H1 (cell line): ENCODE measurements around the gene CCL5. TPM values are rescaled to one million over a fixed set of nuclear protein-coding genes. Genes with fewer than 3 reads are reported as not detected.

ENCODE experiments used
- ATF3 ChIP-seq: IDR thresholded peaks from 2 replicates; pipeline ENCODE4 v1.6.1; 2011; ENCODE audit warnings: low read depth, mild to moderate bottlenecking, low read length; ENCODE audit not compliant: insufficient read depth
- BACH1 ChIP-seq: IDR thresholded peaks from 2 replicates; pipeline ENCODE4 v1.6.1; 2012; ENCODE audit warnings: low read length, improper control_type of control experiment
- HDAC2 ChIP-seq, 2 experiments: fragments of 300-600 bp in 1 of 2; sonication (generic) in 1 of 2; IDR thresholded peaks; 2 replicates each; pipeline ENCODE4 v1.6.1; 2011 to 2012; ENCODE audit warnings: low read depth in 2 of 2, low read length in 2 of 2, mild to moderate bottlenecking in 2 of 2, moderate library complexity in 2 of 2, borderline replicate concordance in 1 of 2, inconsistent platforms in 1 of 2
- POLR2A ChIP-seq, 2 experiments: IDR thresholded peaks; 1 replicate in 1 of 2; 2 replicates in 1 of 2; pipeline ENCODE4 v1.6.1; 2011; ENCODE audit warnings: low read depth in 2 of 2, low read length in 2 of 2, mild to moderate bottlenecking in 2 of 2; ENCODE audit errors: control extremely low read depth in 1 of 2
- RAD21 ChIP-seq, 2 experiments: IDR thresholded peaks in 1 of 2; conservative IDR thresholded peaks in 1 of 2; 2 replicates each; pipeline ENCODE4 v1.6.1; 2011; ENCODE audit warnings: low read depth in 2 of 2, low read length in 2 of 2, improper control_type of control experiment in 1 of 2, inconsistent platforms in 1 of 2, mild to moderate bottlenecking in 1 of 2, moderate library complexity in 1 of 2
- RBBP5 ChIP-seq: IDR thresholded peaks from 2 replicates; pipeline ENCODE4 v1.7.1; 2012; ENCODE audit warnings: low read depth, mild to moderate bottlenecking, inconsistent platforms, low read length, moderate library complexity, borderline replicate concordance
- SP1 ChIP-seq: IDR thresholded peaks from 2 replicates; pipeline ENCODE4 v1.6.1; 2011; ENCODE audit warnings: low read depth, low read length
- polyA plus RNA-seq, 7 experiments: library from polyadenylated mRNA; depleted of rRNA in 3 of 7; stranded (reverse) in 5 of 7; unstranded in 2 of 7; fragments of >200 nt in 5 of 7; fragments of 200-250 nt in 2 of 7; gene quantifications; 1 replicate in 5 of 7; 2 replicates in 1 of 7; 4 replicates in 1 of 7; pipeline versions ENCODE4 v1.2.1 to v1.2.3, GENCODE V29; 2011 to 2013; ENCODE audit warnings: missing spikeins in 2 of 7, mixed read lengths in 2 of 7
- total RNA-seq: library from RNA; stranded (reverse); fragmentation: NEBNext Ultra II Directional; extraction: Animal tissue kit (Norgen Biotek cat#: 25700); gene quantifications from 2 replicates; pipeline ENCODE4 v1.2.1, GENCODE V29; 2021

Gene CCL5
- total and polyA plus RNA-seq, 2 of the 8 experiments (the other 6 are each of a cell fraction or from before 2014, with no cell fraction given) = not detected

GRCh38 chr17:35903451-35903850, 23.3 kb upstream of the CCL5 start (continued):
- TF ChIP-seq ATF3 (no peak), SP1 (no peak), POLR2A (IDR thresholded peaks at IDR 0.05; ENCODE audit: control extremely low read depth in 1 of 2, low read depth in 2 of 2, low read length in 2 of 2) (no peak), RAD21 (IDR thresholded peaks at IDR 0.05 in 1 of 2, conservative IDR thresholded peaks at IDR 0.05 in 1 of 2; ENCODE audit: low read depth in 2 of 2, low read length in 2 of 2) (no peak), RBBP5 (no peak), HDAC2 (IDR thresholded peaks at IDR 0.05; ENCODE audit: borderline replicate concordance in 1 of 2, low read depth in 2 of 2, low read length in 2 of 2) (no peak), BACH1 (no peak)
- TF ChIP-seq, all 59 proteins: peak for 0
